IMR-90 (cell line): ENCODE data around the gene RPL10. TPM values are rescaled to one million over a fixed set of nuclear protein-coding genes. Genes with fewer than 3 reads are reported as not detected.
A peak's percentile ranks its signal among the peaks of the same experiment; 100 is the strongest.

Experiments
- ATAC-seq: fragments of 200-7000 bp; cut with Tn5 transposase; 2 replicates; pipeline ENCODE4 v1.9.1; 2020; ENCODE audit warnings: low read depth, mild to moderate bottlenecking, moderate library complexity
- Bru-seq: library from RNA; stranded (reverse); fragments of 400-500 nt; gene quantifications from one replicate; lab custom pipeline; 2021; lab: Mats Ljungman, UMichigan
- BruChase-seq, 2 experiments: library from RNA; stranded (reverse); fragments of 400-500 nt; gene quantifications; one replicate each; lab custom pipeline; 2021; lab: Mats Ljungman, UMichigan
- BruUV-seq: library from RNA; stranded (reverse); fragments of 400-500 nt; replicated peaks from 2 replicates; lab custom pipeline; 2021; lab: Mats Ljungman, UMichigan
- CTCF ChIA-PET: fragments of 300-600 bp; formaldehyde crosslinking; extraction: SDS; loops from one replicate; lab custom pipeline; 2021; ENCODE audit warnings: antibody characterized with exemption; lab: Yijun Ruan, JAX
- POLR2A ChIA-PET: fragments of 300-600 bp; sonication (Branson Sonifier 250); formaldehyde crosslinking; loops from one replicate; lab custom pipeline; 2022; ENCODE audit warnings: antibody characterized with exemption; ENCODE audit not compliant: unreplicated experiment; lab: Charles Lee
- DNase-seq: peaks from one replicate; pipeline ENCODE4 v3.0.0; 2013
- H2AFZ ChIP-seq: replicated peaks from 2 replicates; pipeline ENCODE3; 2013; ENCODE audit warnings: low read length, mild to moderate bottlenecking; ENCODE audit not compliant: poor library complexity
- H2AK5ac ChIP-seq: 2 replicates; pipeline ENCODE4 v1.6.1; 2013; ENCODE audit warnings: low read depth, low read length, inconsistent platforms
- H2AK9ac ChIP-seq: replicated peaks from 2 replicates; pipeline ENCODE3; 2013; ENCODE audit warnings: mild to moderate bottlenecking, low read depth, low read length, moderate library complexity; ENCODE audit not compliant: poor library complexity
- H2BK120ac ChIP-seq: 2 replicates; pipeline ENCODE4 v1.6.1; 2013; ENCODE audit warnings: low read depth, low read length, inconsistent platforms
- H2BK15ac ChIP-seq: 3 replicates; pipeline ENCODE4 v1.6.1; 2013; ENCODE audit warnings: low read depth, low read length, inconsistent platforms
- H2BK20ac ChIP-seq: 2 replicates; pipeline ENCODE4 v1.6.1; 2013; ENCODE audit warnings: low read depth, mild to moderate bottlenecking, inconsistent platforms, low read length, moderate library complexity
- H2BK5ac ChIP-seq: 2 replicates; pipeline ENCODE4 v1.6.1; 2013; ENCODE audit warnings: mild to moderate bottlenecking, low read depth, low read length, inconsistent platforms; ENCODE audit not compliant: poor library complexity, severe bottlenecking
- H3K14ac ChIP-seq: replicated peaks from 2 replicates; pipeline ENCODE4 v1.6.1; 2013; ENCODE audit warnings: low read depth, low read length, inconsistent platforms
- H3K18ac ChIP-seq: 2 replicates; pipeline ENCODE4 v1.6.1; 2013; ENCODE audit warnings: low read depth, low read length, control low read depth
- H3K23ac ChIP-seq: 2 replicates; pipeline ENCODE4 v1.6.1; 2013; ENCODE audit warnings: low read depth, low read length, inconsistent platforms
- H3K27ac ChIP-seq: 2 replicates; pipeline ENCODE4 v1.5.1; 2013; ENCODE audit warnings: mild to moderate bottlenecking, control low read depth, low read length; ENCODE audit not compliant: insufficient read depth
- H3K27me3 ChIP-seq: 2 replicates; pipeline ENCODE4 v1.6.1; 2013; ENCODE audit warnings: low read length; ENCODE audit not compliant: control insufficient read depth, insufficient read depth
- H3K36me3 ChIP-seq: 2 replicates; pipeline ENCODE4 v1.6.1; 2013; ENCODE audit warnings: low read length, mixed read lengths; ENCODE audit not compliant: control insufficient read depth, insufficient read depth
- H3K4ac ChIP-seq: 2 replicates; pipeline ENCODE4 v1.6.1; 2013; ENCODE audit warnings: low read depth, low read length, inconsistent platforms
- H3K4me1 ChIP-seq: 2 replicates; pipeline ENCODE4 v1.6.1; 2013; ENCODE audit warnings: low read length, mixed read lengths; ENCODE audit not compliant: control insufficient read depth, insufficient read depth
- H3K4me2 ChIP-seq: 2 replicates; pipeline ENCODE4 v1.6.1; 2013; ENCODE audit warnings: low read depth, mild to moderate bottlenecking, control low read depth, low read length, moderate library complexity
- H3K4me3 ChIP-seq: 2 replicates; pipeline ENCODE4 v1.5.1; 2013; ENCODE audit warnings: low read depth, mild to moderate bottlenecking, control low read depth, low read length, moderate library complexity; ENCODE audit not compliant: insufficient read depth
- H3K56ac ChIP-seq: 2 replicates; pipeline ENCODE4 v1.6.1; 2013; ENCODE audit warnings: low read length, inconsistent platforms; ENCODE audit not compliant: insufficient read depth; ENCODE audit errors: extremely low read depth
- H3K79me1 ChIP-seq, 2 experiments: 2 replicates each; pipeline ENCODE4 v1.6.1; 2013; ENCODE audit warnings: low read length in 2 of 2, inconsistent platforms in 1 of 2, low read depth in 1 of 2
- H3K9ac ChIP-seq: 2 replicates; pipeline ENCODE4 v1.6.1; 2013; ENCODE audit warnings: low read depth, low read length, control low read depth
- H3K9me1 ChIP-seq: 2 replicates; pipeline ENCODE4 v1.6.1; 2013; ENCODE audit warnings: low read length, inconsistent platforms; ENCODE audit not compliant: insufficient read depth
- H3K9me3 ChIP-seq: 2 replicates; pipeline ENCODE4 v1.6.1; 2013; ENCODE audit warnings: low read length; ENCODE audit not compliant: control insufficient read depth, insufficient read depth
- H4K20me1 ChIP-seq: 2 replicates; pipeline ENCODE4 v1.6.1; 2013; ENCODE audit warnings: low read length, inconsistent platforms; ENCODE audit not compliant: insufficient read depth
- H4K5ac ChIP-seq: 2 replicates; pipeline ENCODE4 v1.6.1; 2013; ENCODE audit warnings: mild to moderate bottlenecking, low read depth, low read length, control low read depth
- H4K8ac ChIP-seq, 2 experiments: 2 replicates each; pipeline ENCODE4 v1.6.1; 2013; ENCODE audit warnings: low read depth in 2 of 2, low read length in 2 of 2, control low read depth in 1 of 2, inconsistent platforms in 1 of 2
- H4K91ac ChIP-seq: 2 replicates; pipeline ENCODE4 v1.6.1; 2013; ENCODE audit warnings: low read depth, low read length, inconsistent platforms; ENCODE audit not compliant: insufficient read depth
- ELK1 ChIP-seq: fragments of 150-350 bp; IDR thresholded peaks from 2 replicates; pipeline ENCODE4 v1.6.1; 2016; ENCODE audit warnings: low read depth, mild to moderate bottlenecking, low read length, moderate library complexity, borderline replicate concordance
- MAZ ChIP-seq: IDR thresholded peaks from 2 replicates; pipeline ENCODE4 v1.6.1; 2012; ENCODE audit warnings: low read depth, mild to moderate bottlenecking, low read length, improper control_type of control experiment, moderate library complexity, borderline replicate concordance
- MXI1 ChIP-seq: IDR thresholded peaks from 2 replicates; pipeline ENCODE4 v1.6.1; 2012; ENCODE audit warnings: low read depth, mild to moderate bottlenecking, low read length, moderate library complexity, borderline replicate concordance
- NFE2L2 ChIP-seq: fragments of 150-350 bp; IDR thresholded peaks from 2 replicates; pipeline ENCODE4 v1.6.1; 2016; ENCODE audit warnings: low read depth, mild to moderate bottlenecking, low read length
- POLR2A ChIP-seq: IDR thresholded peaks from 2 replicates; pipeline ENCODE4 v1.6.1; 2012; ENCODE audit warnings: mild to moderate bottlenecking, low read depth, low read length
- RCOR1 ChIP-seq: IDR thresholded peaks from 2 replicates; pipeline ENCODE4 v1.6.1; 2012; ENCODE audit warnings: mild to moderate bottlenecking, low read length, improper control_type of control experiment; ENCODE audit not compliant: insufficient replicate concordance
- USF2 ChIP-seq: fragments of 150-350 bp; IDR thresholded peaks from 2 replicates; pipeline ENCODE4 v1.6.1; 2017; ENCODE audit warnings: mild to moderate bottlenecking, antibody characterized with exemption, low read length, low read depth
- WGBS, 2 experiments: methylation state at CpG; one replicate each; pipeline versions ENCODE4 v1.1.5 to v1.1.7; 2013; ENCODE audit warnings: missing lambda C conversion rate in 2 of 2; ENCODE audit not compliant: insufficient read length in 1 of 2; ENCODE audit errors: extremely low coverage in 2 of 2; 5-methylcytosine and 5-hydroxymethylcytosine counted together
- dilution Hi-C: fragments of 300-500 bp; cut with HindIII; formaldehyde crosslinking; loops from one replicate; pipeline ENCODE4 v1.14.3; 2018; ENCODE audit warnings: low sequenced_read_pairs; ENCODE audit not compliant: unreplicated experiment
- in situ Hi-C: fragments of 300-500 bp; cut with MboI; formaldehyde crosslinking; loops from 3 replicates; pipeline ENCODE4 v1.14.3; 2019; ENCODE audit warnings: low sequenced_read_pairs, inconsistent platforms, mixed read lengths
- intact Hi-C: fragments of 100-400 bp; cut with micrococcal nuclease; formaldehyde crosslinking; loops from 2 replicates; pipeline ENCODE4 v1.10.0; 2022
- long read RNA-seq: library from polyadenylated mRNA; unstranded; transcript quantifications from one replicate; pipeline ENCODE4 v2.0.0, GENCODE V29; 2021; ENCODE audit not compliant: unreplicated experiment
- polyA plus RNA-seq, 3 experiments: library from polyadenylated mRNA; depleted of rRNA; stranded (reverse); fragments of >200 nt; gene quantifications; 2 replicates each; pipeline ENCODE4 v1.2.3, GENCODE V29; 2012; ENCODE audit warnings: low replicate concordance in 1 of 3
- total RNA-seq: library from RNA; depleted of rRNA; stranded (reverse); fragments of >200 nt; gene quantifications from 2 replicates; pipeline ENCODE4 v1.2.3, GENCODE V29; 2012; rRNA removed

Gene RPL10
- 1,582 and 1,900 TPM in 2 replicates for total RNA-seq
- polyA plus RNA-seq (2012; rRNA removed), result 4,696 and 7,467 TPM in 2 replicates
- 1,699 and 6,181 TPM in 2 replicates for polyA plus RNA-seq (2012; cell fraction: cytosol; rRNA removed)
- 2,396 and 4,012 TPM in 2 replicates for polyA plus RNA-seq (2012; cell fraction: nucleus; rRNA removed; ENCODE audit: low replicate concordance)
- percentile 99 among the genes with signal in this experiment for Bru-seq, nascent RNA
- BruChase-seq, experiment 1, labeled RNA remaining after a 6-hour chase, result percentile 99 among the genes with signal in this experiment
- BruChase-seq, experiment 2, labeled RNA remaining after a 2-hour chase, result percentile 99 among the genes with signal in this experiment
- long read RNA-seq, transcript RPL10-204 (7 exons, 2,318 nt), result minor isoform, 44 of 997 reads
- long read RNA-seq, transcript RPL10-214 (5 exons, 839 nt), result minor isoform, 8 of 997 reads
- long read RNA-seq, transcript RPL10-207 (7 exons, 657 nt), result minor isoform, 5 of 997 reads
- long read RNA-seq, transcript RPL10-201 (6 exons, 2,278 nt), result major isoform, 901 of 997 reads
- long read RNA-seq, partial matches to known transcripts, result 29 of 997 reads
- long read RNA-seq, other reads (novel, unspliced or antisense), result 7 of 997 reads

- 0 out of 2 replicates have a peak, but pooled peaks cover 2% of the 10 kb centered on the region for H3K4me1 ChIP-seq
- H3K4me2 ChIP-seq, result peak within 1 kb of the TSS; percentile 93
- peak within 1 kb of the TSS; percentile 95 for H4K91ac ChIP-seq
- peak within 1 kb of the TSS; percentile 79 to 98 for H4K8ac ChIP-seq
- peak within 1 kb of the TSS; percentile 63 for H3K18ac ChIP-seq
- peak; percentile 97 for DNase-seq
- H4K20me1 ChIP-seq, result peaks cover 44% of the 10 kb centered on the region
- peak within 1 kb of the TSS; percentile 97 for H3K9ac ChIP-seq
- peak within 1 kb of the TSS; percentile 89 for H2BK5ac ChIP-seq
- intact Hi-C loops, result no loop called here
- H3K9me3 ChIP-seq, result no peaks in the 10 kb centered on the region
- H2AFZ ChIP-seq, result peak within 1 kb of the TSS; percentile 90
- peak; percentile 74 for ATAC-seq
- peak within 1 kb of the TSS; percentile 97 for H2AK5ac ChIP-seq
- peak within 1 kb of the TSS; percentile 91 for H3K56ac ChIP-seq
- H3K4me3 ChIP-seq, result peak within 1 kb of the TSS; percentile 64
- H3K36me3 ChIP-seq, result peaks cover 21% of the 10 kb centered on the region
- BruUV-seq, result no TSS peak
- peak within 1 kb of the TSS; percentile 86 for H4K5ac ChIP-seq
- no peaks in the 10 kb centered on the region for H3K27me3 ChIP-seq
- peaks cover 4 to 24% of the 10 kb centered on the region in 2 experiments; a peak in 3 of 4 replicates for H3K79me1 ChIP-seq
- H2BK20ac ChIP-seq, result no peak within 1 kb of the TSS
- CTCF ChIA-PET, result interaction anchor here (0.6 to 1.1 kb wide), 2 partner anchors 13 to 15 kb away, joined by 3 read pairs; no protein-coding TSS in a partner anchor
- peak within 1 kb of the TSS; percentile 91 for H3K27ac ChIP-seq
- no peaks in the 10 kb centered on the region for H3K9me1 ChIP-seq
- TF ChIP-seq POLR2A (peak; percentile 100), RCOR1 (no peak), MAZ (no peak; the same call in 1 of the 2 replicates), NFE2L2 (0 out of 2 replicates have a peak, but pooled peaks have one; percentile 6), USF2 (peak; percentile 49; the same call in 1 of the 2 replicates), MXI1 (0 out of 2 replicates have a peak, but pooled peaks have one; percentile 12), ELK1 (0 out of 2 replicates have a peak, but pooled peaks have one; percentile 71)
- H3K4ac ChIP-seq, result peak within 1 kb of the TSS; percentile 96
- POLR2A ChIA-PET, result interaction anchor here (0.6 to 1.0 kb wide), 5 partner anchors 9 to 80 kb away, joined by 3 to 8 read pairs (median 4); partner anchors contain the start of gene FLNA
- peak within 1 kb of the TSS; percentile 6; the same call in 1 of the 3 replicates for H2BK15ac ChIP-seq
- peak within 1 kb of the TSS; percentile 96 for H3K23ac ChIP-seq
- 45% methylated on average over 29 of the region's 69 CpGs; no CpG with 5 or more reads in 1 of the 2 experiments for WGBS, 2 experiments
- H3K14ac ChIP-seq, result peak within 1 kb of the TSS; percentile 99
- H2AK9ac ChIP-seq, result peak within 1 kb of the TSS; percentile 99
- dilution Hi-C loops, result no loop called here
- H2BK120ac ChIP-seq, result peak within 1 kb of the TSS; percentile 76; the same call in 1 of the 2 replicates
- in situ Hi-C loops, result no loop called here
These were observed at the start of gene RPL10 for GRCh38 chrX:154397888-154398667. TSS of gene RPL10 (plus strand) at chrX:154398377. CDS start at chrX:154398520, 143 bp downstream.
